Measurements from ENCODE around the gene ARID1B.

DNA sequence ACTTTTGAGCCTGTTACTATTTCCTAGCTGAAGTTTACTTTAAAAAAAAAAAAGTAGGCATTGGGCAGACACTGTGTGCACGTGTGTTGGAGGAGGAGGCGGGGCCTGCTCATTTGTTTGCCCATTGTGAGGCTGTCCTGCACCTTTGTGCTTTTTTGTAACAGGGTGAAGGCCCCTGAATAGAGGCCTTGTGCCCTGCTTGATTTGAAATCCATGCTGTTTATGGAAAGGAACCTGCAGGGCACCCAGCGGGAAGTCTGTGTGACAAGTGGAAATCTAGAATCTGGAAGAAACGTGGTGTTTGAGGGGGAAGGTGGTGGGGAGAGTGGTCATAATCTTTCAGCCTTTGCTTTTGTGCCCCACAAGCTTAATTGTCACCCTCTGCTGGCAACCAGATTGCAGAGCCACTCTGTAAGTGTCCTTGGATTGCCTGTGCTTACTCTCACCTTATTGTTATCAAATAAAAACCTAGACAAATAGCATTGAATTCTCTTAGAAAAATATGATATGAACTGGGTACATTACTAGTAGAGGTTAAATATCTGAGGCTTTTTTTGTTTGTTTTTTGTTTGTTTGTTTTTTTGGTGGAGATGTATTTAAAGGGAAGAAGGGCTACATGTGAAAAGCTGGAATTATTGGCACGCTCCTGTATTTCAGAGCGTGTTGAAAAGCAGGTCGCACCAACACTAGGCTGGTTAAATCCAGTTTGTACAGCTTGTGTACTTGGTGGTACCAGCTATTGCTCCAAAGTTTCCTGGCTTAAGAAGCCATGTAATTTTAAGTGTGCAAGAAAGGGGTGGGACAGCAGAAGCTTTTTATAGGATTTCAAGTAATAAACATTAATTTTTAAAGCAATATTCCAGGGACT lies 156.3 kb downstream of the ARID1B start:
- TF ChIP-seq, protein P1, sequence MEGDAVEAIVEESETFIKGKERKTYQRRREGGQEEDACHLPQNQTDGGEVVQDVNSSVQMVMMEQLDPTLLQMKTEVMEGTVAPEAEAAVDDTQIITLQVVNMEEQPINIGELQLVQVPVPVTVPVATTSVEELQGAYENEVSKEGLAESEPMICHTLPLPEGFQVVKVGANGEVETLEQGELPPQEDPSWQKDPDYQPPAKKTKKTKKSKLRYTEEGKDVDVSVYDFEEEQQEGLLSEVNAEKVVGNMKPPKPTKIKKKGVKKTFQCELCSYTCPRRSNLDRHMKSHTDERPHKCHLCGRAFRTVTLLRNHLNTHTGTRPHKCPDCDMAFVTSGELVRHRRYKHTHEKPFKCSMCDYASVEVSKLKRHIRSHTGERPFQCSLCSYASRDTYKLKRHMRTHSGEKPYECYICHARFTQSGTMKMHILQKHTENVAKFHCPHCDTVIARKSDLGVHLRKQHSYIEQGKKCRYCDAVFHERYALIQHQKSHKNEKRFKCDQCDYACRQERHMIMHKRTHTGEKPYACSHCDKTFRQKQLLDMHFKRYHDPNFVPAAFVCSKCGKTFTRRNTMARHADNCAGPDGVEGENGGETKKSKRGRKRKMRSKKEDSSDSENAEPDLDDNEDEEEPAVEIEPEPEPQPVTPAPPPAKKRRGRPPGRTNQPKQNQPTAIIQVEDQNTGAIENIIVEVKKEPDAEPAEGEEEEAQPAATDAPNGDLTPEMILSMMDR (IDR thresholded peaks at IDR 0.05): peak; percentile 36
- TF ChIP-seq POLR2AphosphoS5 (IDR thresholded peaks at IDR 0.05; ENCODE audit: low read depth, low read length) (no peak), TCF7L2 (IDR thresholded peaks at IDR 0.05; ENCODE audit: low read depth, low read length) (no peak)
- TF ChIP-seq, protein P2, sequence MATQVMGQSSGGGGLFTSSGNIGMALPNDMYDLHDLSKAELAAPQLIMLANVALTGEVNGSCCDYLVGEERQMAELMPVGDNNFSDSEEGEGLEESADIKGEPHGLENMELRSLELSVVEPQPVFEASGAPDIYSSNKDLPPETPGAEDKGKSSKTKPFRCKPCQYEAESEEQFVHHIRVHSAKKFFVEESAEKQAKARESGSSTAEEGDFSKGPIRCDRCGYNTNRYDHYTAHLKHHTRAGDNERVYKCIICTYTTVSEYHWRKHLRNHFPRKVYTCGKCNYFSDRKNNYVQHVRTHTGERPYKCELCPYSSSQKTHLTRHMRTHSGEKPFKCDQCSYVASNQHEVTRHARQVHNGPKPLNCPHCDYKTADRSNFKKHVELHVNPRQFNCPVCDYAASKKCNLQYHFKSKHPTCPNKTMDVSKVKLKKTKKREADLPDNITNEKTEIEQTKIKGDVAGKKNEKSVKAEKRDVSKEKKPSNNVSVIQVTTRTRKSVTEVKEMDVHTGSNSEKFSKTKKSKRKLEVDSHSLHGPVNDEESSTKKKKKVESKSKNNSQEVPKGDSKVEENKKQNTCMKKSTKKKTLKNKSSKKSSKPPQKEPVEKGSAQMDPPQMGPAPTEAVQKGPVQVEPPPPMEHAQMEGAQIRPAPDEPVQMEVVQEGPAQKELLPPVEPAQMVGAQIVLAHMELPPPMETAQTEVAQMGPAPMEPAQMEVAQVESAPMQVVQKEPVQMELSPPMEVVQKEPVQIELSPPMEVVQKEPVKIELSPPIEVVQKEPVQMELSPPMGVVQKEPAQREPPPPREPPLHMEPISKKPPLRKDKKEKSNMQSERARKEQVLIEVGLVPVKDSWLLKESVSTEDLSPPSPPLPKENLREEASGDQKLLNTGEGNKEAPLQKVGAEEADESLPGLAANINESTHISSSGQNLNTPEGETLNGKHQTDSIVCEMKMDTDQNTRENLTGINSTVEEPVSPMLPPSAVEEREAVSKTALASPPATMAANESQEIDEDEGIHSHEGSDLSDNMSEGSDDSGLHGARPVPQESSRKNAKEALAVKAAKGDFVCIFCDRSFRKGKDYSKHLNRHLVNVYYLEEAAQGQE (IDR thresholded peaks at IDR 0.05; ENCODE audit: insufficient read depth in 1 of 2, low read depth in 2 of 2, low read length in 1 of 2): no peak
